HEK293T (cell line): Measurements from ENCODE around the gene IDS.

Experiments used
- ARNT ChIP-seq: fragments of 450-650 bp; IDR thresholded peaks from 2 replicates; pipeline ENCODE4 v1.6.1; 2017; ENCODE audit warnings: mild to moderate bottlenecking
- BHLHE40 ChIP-seq: fragments of 450-650 bp; IDR thresholded peaks from 2 replicates; pipeline ENCODE4 v1.6.1; 2016; ENCODE audit warnings: mild to moderate bottlenecking, moderate library complexity, borderline replicate concordance
- FOXA1 ChIP-seq: fragments of 450-650 bp; IDR thresholded peaks from 2 replicates; pipeline ENCODE4 v1.6.1; 2016; ENCODE audit warnings: mild to moderate bottlenecking
- FOXM1 ChIP-seq: fragments of 450-650 bp; IDR thresholded peaks from 2 replicates; pipeline ENCODE4 v1.6.1; 2017; ENCODE audit warnings: mild to moderate bottlenecking, borderline replicate concordance
- HDGF ChIP-seq: fragments of 450-650 bp; IDR thresholded peaks from 2 replicates; pipeline ENCODE4 v1.6.1; 2017; ENCODE audit warnings: antibody characterized with exemption, borderline replicate concordance
- L3MBTL2 ChIP-seq: fragments of 450-650 bp; conservative IDR thresholded peaks from 2 replicates; pipeline ENCODE4 v1.6.1; 2016; ENCODE audit warnings: mild to moderate bottlenecking
- NFRKB ChIP-seq: fragments of 450-650 bp; IDR thresholded peaks from 2 replicates; pipeline ENCODE4 v1.6.1; 2016; ENCODE audit warnings: mild to moderate bottlenecking, moderate library complexity
- SUZ12 ChIP-seq: fragments of 450-650 bp; IDR thresholded peaks from 2 replicates; pipeline ENCODE4 v1.6.1; 2016; ENCODE audit warnings: mild to moderate bottlenecking

GRCh38 chrX:149494844-149495565 lies 10.1 kb downstream of the IDS start:
- TF ChIP-seq L3MBTL2 = no peak
- no peak for TF ChIP-seq ARNT
- no peak for TF ChIP-seq SUZ12
- TF ChIP-seq NFRKB = no peak
- TF ChIP-seq FOXM1 = no peak
- TF ChIP-seq HDGF = no peak
- TF ChIP-seq FOXA1 = no peak
- TF ChIP-seq BHLHE40 = no peak
